Measurements from ENCODE around the gene NKTR. TPM values are rescaled to one million over a fixed set of nuclear protein-coding genes. Genes with fewer than 3 reads are reported as not detected.

Gene NKTR
- total RNA-seq, 6 experiments from 2014 or later, result 27.8 to 32.7 (median 30.9) TPM

- no peak overlapping the region for H3K27ac Mint-ChIP-seq
- H3K27me3 Mint-ChIP-seq (ENCODE audit: insufficient read depth), result peaks cover 2% of the 10 kb centered on the region
- peaks cover 29% of the 10 kb centered on the region for H3K4me1 Mint-ChIP-seq (ENCODE audit: low read depth)
- DNase-seq, result no peak
- TF ChIP-seq CTCF (IDR thresholded peaks at IDR 0.05), result no peak
- no peaks in the 10 kb centered on the region for H3K9me3 Mint-ChIP-seq
- H3K36me3 Mint-ChIP-seq (ENCODE audit: low read depth), result peaks cover 14% of the 10 kb centered on the region; the same call in 1 of the 2 replicates
- H3K4me3 Mint-ChIP-seq, result no peak overlapping the region
Observed at GRCh38 chr3:42658771-42659390, 58.4 kb downstream of the NKTR start.

- H3K4me3 Mint-ChIP-seq, result no peak overlapping the region
- peaks cover 14% of the 10 kb centered on the region; the same call in 1 of the 2 replicates for H3K36me3 Mint-ChIP-seq (ENCODE audit: low read depth)
- H3K27me3 Mint-ChIP-seq (ENCODE audit: insufficient read depth), result peaks cover 2% of the 10 kb centered on the region
- peak overlapping the region; percentile 35; the same call in 1 of the 2 replicates for H3K27ac Mint-ChIP-seq
- H3K4me1 Mint-ChIP-seq (ENCODE audit: low read depth), result peaks cover 29% of the 10 kb centered on the region
- no peak for TF ChIP-seq CTCF (IDR thresholded peaks at IDR 0.05)
- no peaks in the 10 kb centered on the region for H3K9me3 Mint-ChIP-seq
- no peak for DNase-seq
Observed at GRCh38 chr3:42659451-42660130, 59.1 kb downstream of the NKTR start.

- H3K4me3 Mint-ChIP-seq, result no peak overlapping the region
- H3K27ac Mint-ChIP-seq, result peak overlapping the region; percentile 35; the same call in 1 of the 2 replicates
- H3K9me3 Mint-ChIP-seq, result no peaks in the 10 kb centered on the region
- H3K36me3 Mint-ChIP-seq (ENCODE audit: low read depth), result peaks cover 14% of the 10 kb centered on the region; the same call in 1 of the 2 replicates
- peaks cover 2% of the 10 kb centered on the region for H3K27me3 Mint-ChIP-seq (ENCODE audit: insufficient read depth)
- DNase-seq, result no peak
- H3K4me1 Mint-ChIP-seq (ENCODE audit: low read depth), result peaks cover 27% of the 10 kb centered on the region
- no peak for TF ChIP-seq CTCF (IDR thresholded peaks at IDR 0.05)
Observed at GRCh38 chr3:42660131-42660715, 59.7 kb downstream of the NKTR start.

GRCh38 chr3:42660898-42661297 lies 60.4 kb downstream of the NKTR start:
- H3K4me3 Mint-ChIP-seq, result no peak overlapping the region
- no peaks in the 10 kb centered on the region for H3K9me3 Mint-ChIP-seq
- DNase-seq, result no peak
- H3K27me3 Mint-ChIP-seq (ENCODE audit: insufficient read depth), result peaks cover 2% of the 10 kb centered on the region
- TF ChIP-seq CTCF (IDR thresholded peaks at IDR 0.05), result peak; percentile 47
- no peak overlapping the region for H3K27ac Mint-ChIP-seq
- peaks cover 14% of the 10 kb centered on the region; the same call in 1 of the 2 replicates for H3K36me3 Mint-ChIP-seq (ENCODE audit: low read depth)
- peaks cover 20% of the 10 kb centered on the region for H3K4me1 Mint-ChIP-seq (ENCODE audit: low read depth)

- DNase-seq, result no peak
- Mint-ChIP-seq H3K4me3 (no peak overlapping the region), H3K4me1 (ENCODE audit: low read depth) (peaks cover 13% of the 10 kb centered on the region), H3K27ac (no peak overlapping the region), H3K36me3 (ENCODE audit: low read depth) (peaks cover 14% of the 10 kb centered on the region; the same call in 1 of the 2 replicates), H3K9me3 (no peaks in the 10 kb centered on the region), H3K27me3 (ENCODE audit: insufficient read depth) (peaks cover 2% of the 10 kb centered on the region)
- no peak for TF ChIP-seq CTCF (IDR thresholded peaks at IDR 0.05)
Observed at GRCh38 chr3:42661593-42662022, 61.1 kb downstream of the NKTR start.
